HG02571 (cell line): ENCODE measurements around the gene EIF4ENIF1.
"Not testable (repeated sequence)": the region's sequence is repeated elsewhere in the genome, so short reads cannot be mapped to it uniquely, and the experiment has no call there.

Source experiments
- ATAC-seq: cut with Tn5 transposase; IDR thresholded peaks from one replicate; pipeline ENCODE4 v1.9.1; 2021; ENCODE audit warnings: mild to moderate bottlenecking, moderate library complexity; ENCODE audit not compliant: unreplicated experiment

The EIF4ENIF1 gene

GRCh38 chr22:31443516-31443915 lies 46.1 kb downstream of the EIF4ENIF1 start:
- ATAC-seq, result no peak

- no peak for ATAC-seq
Measured at GRCh38 chr22:31442768-31443489, 46.7 kb downstream of the EIF4ENIF1 start.

- no peak for ATAC-seq
Measured at GRCh38 chr22:31441652-31442051, 48.0 kb downstream of the EIF4ENIF1 start.

- ATAC-seq, result no peak
Measured at GRCh38 chr22:31440681-31441080, 49.0 kb downstream of the EIF4ENIF1 start.

- ATAC-seq, result no peak
Measured at GRCh38 chr22:31439808-31440207, 49.8 kb downstream of the EIF4ENIF1 start.

- ATAC-seq, result no peak
Measured at GRCh38 chr22:31436132-31436531, 53.5 kb downstream of the EIF4ENIF1 start.

- ATAC-seq, result no peak
Measured at GRCh38 chr22:31431950-31432349, 57.7 kb downstream of the EIF4ENIF1 start.

GRCh38 chr22:31425331-31426050 lies 64.2 kb downstream of the EIF4ENIF1 start:
- no peak for ATAC-seq

GRCh38 chr22:31402350-31402749 lies 87.3 kb downstream of the EIF4ENIF1 start:
- not testable (repeated sequence) for ATAC-seq

- no peak for ATAC-seq
Measured at GRCh38 chr22:31400023-31400397, 89.6 kb downstream of the EIF4ENIF1 start.

GRCh38 chr22:31399211-31400022 lies 90.2 kb downstream of the EIF4ENIF1 start, which contains the start of gene DRG1:
Gene DRG1, plus strand, starts transcription at chr22:31399604. Its CDS starts 80 bp downstream, at chr22:31399684.
- ATAC-seq, result peak; percentile 93

GRCh38 chr22:31398231-31398630 lies 91.4 kb downstream of the EIF4ENIF1 start:
- no peak for ATAC-seq

GRCh38 chr22:31394326-31394725 lies 95.3 kb downstream of the EIF4ENIF1 start:
- no peak for ATAC-seq

- no peak for ATAC-seq
Measured at GRCh38 chr22:31393893-31394292, 95.7 kb downstream of the EIF4ENIF1 start.
